GM18526 (cell line): ENCODE results near the gene SLC16A6.

Source experiments
- POLR2A ChIP-seq: IDR thresholded peaks from 3 replicates; pipeline ENCODE4 v1.6.1; 2011; ENCODE audit not compliant: insufficient read length; ENCODE audit errors: extremely low read depth

The SLC16A6 gene

DNA sequence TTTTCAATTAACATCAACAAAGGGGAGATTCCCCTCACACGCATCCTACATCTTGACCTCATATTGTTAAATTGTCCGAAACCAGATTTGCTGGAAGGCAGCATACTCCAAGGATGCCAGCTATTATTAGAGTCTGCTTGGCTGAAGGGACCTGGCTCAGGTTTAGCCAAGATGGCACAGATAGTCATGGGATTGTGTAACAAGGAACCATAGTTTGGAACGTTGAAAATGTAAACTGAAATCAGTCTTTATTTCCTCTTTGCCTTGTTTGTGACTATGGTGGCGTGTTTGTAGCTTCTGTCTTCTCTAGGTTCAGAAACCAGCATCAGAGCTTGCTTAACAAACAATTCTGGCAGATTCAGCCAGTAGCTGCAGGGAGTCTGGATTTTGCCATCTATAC lies 6.3 kb upstream of the SLC16A6 start:
- no peak for TF ChIP-seq POLR2A

DNA sequence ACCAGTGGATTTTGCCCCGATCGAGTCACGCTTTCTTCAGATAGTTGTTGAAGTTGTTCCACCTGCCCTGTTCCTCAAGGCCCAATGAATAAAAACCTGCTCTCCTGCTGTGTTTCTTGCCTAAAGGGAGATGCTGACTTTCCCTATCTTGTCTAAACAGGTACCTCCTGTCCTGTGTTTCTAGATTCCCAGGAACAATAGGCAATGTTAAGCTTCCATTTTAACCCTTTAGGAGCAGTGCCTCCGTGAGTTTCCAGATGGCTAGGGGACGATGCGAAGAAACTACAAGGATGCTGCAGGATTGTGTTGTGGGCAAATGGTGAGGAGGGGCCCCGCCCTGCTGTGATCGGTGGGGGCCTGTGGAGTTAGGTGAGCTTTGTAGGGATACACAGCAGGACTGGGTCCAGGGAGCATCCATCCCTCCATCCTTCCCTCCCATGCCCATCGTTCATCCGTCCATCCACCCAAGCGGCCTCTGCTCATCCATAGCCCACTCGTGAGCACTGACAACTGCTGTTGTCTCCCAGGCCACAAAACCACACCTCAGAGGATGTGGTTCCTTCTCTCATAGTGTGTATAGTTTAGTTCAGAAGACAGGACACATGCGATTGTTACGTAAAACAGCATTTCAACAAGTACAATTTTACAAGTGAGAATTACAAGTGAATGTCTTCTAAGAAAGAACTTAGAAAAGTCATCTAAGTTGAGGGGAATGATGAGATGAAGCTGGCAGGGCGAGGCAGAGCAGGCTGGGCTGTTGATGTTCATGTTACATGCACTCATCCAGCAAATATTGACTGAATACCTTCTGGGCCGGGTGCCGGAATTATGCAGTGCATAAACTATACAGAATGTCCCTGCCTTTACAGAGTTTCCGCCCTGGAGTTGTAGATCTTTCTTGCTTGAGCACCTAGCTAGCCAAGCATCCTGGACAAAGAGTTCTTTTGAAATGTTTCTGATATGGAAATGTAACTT lies 5.6 kb upstream of the SLC16A6 start:
- no peak for TF ChIP-seq POLR2A

DNA sequence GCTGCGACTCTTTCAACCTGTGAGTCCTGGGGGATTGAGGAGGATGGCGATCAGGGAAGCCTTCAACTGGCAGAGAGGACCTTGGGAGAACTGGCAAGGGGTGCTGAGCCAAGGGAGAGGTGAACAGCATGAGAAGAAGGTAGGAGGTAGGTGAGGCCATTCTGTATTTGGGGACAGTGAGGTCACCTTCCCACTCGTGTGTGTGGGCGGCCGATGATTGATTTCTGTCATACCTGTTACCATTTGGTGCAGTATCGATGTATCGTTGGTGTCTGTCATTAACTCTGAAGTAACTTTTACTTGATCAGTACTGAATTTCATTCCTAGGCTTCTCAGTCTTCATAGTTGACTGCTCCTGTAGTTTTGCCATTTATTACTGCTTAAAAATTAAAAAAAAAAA lies 4.2 kb upstream of the SLC16A6 start:
- no peak for TF ChIP-seq POLR2A

DNA sequence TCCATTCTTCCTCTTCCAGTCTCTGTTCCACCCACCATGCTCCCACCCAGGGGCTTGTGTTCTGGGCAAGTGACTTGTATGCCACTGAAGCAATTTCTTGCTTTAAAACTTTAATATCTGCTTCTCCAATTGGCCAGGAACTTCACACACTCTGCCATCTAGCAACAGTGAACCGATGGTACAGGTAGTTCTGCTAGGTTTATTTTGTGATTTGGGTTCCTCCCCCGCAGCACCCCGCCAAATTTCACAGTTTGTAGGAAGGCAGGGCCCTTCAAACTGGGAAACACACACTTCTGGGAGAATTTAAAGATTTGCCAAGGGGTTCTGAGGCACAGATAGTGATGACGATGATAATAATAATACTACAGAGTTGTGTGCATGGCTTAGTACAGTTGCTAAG lies 3.7 kb upstream of the SLC16A6 start:
- TF ChIP-seq POLR2A = no peak

DNA sequence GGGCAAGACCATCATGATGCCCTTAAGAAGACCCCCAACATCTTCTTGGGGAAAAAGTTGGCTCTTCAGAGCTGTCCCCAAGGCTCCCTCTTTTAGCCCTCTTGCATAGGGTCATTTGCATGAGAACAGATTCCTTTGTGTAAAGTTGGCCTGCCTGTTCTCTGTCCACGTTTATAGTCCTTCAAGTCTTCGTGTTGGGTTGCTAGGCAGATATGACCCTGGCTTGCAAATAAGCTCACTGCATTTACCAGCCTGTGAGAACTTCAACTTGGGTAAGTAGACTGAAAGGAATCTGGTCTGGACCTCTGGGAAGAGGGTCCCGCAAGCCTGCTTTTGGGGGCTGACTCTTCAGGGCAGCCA lies 3.2 kb upstream of the SLC16A6 start:
- TF ChIP-seq POLR2A = no peak

DNA sequence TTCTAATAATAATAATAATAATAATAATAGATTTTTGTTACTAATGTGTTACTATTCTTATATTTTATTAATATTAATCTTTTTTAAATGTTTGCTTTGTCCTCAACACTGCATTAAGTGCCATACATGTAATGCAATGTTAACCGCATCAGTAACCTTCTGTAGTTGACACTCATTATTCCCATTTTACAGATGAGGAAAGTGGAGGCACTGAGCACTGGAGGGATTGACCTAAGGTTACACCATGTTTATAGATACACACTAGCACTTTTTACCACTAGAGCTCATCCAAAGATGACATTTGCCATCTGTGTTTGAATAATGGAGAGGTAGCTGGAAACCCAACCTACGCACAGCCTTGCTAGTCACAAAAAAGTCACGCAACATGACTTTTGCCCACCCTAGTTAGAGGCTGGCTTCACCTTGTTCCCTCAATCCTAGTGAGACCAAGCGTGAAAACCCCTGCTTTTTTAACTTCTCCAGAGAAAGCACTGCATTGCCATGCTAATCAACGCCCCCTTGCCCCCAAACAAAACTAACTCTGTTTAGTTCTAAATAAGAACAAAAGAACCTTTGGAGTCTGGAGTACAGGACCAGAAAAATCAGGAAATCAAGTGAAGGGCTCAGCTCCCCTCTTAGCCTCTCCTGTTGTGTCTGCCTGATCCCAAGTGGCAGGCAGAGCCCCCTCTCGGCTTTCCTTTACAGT lies 2.7 kb upstream of the SLC16A6 start:
- TF ChIP-seq POLR2A = no peak

DNA sequence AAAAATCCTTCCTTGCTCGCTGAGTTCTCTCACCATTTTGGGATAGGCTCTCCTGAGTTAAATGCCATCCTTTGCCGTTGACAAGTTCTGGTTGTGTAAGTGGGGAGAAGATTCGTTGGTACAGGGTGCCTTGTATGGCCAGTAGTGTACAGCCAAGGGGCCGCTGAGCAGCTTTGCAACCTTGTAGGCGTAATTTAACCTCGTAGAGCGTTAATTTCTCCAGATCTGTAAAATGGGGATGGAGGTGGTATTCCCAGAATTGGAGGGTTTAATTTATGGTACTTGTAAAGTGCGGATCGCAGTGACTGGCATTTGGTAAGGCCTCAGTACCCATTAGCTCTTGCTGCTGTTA lies 1.7 kb upstream of the SLC16A6 start:
- TF ChIP-seq POLR2A = no peak

DNA sequence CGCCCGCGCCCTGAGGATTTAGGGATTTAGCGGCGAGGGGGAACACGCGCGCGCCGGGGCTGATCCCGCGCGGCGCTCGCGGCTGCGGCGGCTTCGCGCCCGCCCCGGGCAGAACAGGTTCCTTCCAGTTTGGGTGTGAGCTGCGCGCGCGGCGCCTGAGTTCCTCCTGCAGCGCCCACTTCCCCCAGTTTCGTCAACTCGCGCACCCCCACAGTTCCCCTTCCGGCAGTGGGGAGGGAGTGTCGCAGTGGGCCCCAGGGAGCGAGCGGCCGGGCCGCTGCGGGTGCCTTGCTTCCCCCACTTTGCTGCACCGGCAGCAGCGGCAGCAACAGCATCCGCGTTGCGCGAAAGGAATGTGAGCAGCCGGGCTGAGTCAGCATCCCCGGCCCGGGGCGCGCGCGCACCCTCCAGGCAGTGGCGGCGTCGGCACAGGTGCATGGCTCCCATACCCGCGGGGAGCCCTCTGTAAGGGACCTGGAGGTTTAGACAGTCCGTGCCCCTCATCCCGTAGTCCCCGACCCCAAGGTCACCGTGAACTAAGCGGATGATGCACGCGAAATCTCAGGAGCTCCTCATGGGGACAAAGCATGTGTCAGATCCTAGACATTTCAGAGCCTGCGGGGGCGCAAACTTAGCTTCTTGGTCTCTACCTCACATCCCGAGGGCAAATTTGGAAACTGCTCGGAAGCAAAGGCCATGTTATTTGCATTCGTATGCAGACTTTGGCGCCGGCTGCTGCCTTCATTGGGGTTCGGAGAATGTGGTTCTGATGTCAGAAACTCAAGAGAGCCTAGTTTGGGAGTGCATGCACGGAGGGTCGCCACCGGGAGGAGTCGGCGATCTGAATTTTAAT lies 1.1 kb upstream of the SLC16A6 start:
- TF ChIP-seq POLR2A = peak; percentile 89

DNA sequence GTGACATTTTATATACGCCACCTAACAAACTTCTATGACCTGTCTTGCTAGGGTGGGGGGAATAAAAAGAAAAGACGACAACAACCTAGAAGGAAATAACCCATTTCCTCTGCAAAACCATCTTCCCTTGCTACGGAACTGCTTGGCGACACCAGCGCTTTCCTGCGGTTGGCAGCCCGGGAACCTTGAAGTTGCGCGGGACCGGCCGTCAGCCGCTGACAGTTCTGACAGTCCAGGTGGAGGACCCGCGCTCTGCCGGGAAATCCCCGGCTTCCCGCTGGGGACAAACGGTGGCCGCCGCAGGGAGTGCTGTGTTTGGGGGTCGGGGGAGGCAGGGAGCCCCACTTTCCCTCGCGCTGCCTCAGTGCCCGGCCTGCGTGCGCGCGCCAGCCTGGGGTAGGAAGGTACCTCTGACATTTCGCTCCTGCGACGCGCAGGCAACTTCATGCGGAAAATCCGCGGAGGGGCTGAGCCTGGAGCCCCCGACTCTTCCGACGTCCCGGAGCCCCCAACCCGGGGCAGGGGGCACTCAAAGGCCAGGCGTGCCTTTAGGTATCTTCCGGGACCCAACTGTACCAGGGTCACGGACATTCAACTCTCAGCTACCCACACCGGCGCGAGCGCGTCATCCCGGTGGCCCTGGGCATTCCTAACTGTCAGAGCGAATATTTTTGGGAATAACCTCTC lies 516 bp downstream of the SLC16A6 start:
- TF ChIP-seq POLR2A = peak; percentile 30

DNA sequence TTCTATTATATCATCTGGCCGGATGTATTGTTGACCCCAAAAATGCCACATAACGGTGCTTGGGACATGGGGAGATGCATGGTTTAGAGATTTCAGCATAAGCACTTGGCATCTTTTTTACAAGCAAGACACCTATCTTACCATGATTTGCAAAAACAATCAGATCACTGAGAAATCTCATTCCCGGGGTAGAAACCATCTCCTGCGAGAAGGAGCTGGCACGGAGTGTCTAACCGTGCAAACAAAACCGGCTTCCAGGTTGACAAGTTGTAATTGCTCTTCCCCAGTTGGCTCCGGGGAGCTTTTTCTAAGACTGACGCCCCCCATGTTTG lies 1.0 kb downstream of the SLC16A6 start:
- TF ChIP-seq POLR2A = no peak

DNA sequence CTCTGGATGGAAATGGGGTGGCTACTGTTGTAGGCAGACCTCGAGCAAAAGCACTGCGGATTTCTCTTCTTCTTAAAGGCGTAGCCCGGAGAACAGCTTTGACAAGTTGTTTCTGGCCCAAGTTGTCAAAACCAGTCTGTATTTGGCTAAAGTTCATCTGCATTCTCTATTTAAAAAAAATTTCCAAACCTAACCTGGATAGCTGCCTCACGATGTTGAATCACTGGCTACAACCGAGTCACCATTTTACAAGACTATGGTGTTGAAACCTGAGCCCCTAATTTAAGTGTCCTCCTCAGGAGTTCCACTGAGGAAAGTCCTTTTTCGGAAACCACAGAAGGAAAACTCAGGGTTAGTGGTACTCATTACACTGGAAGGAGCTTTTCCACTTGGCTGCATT lies 1.5 kb downstream of the SLC16A6 start:
- no peak for TF ChIP-seq POLR2A

DNA sequence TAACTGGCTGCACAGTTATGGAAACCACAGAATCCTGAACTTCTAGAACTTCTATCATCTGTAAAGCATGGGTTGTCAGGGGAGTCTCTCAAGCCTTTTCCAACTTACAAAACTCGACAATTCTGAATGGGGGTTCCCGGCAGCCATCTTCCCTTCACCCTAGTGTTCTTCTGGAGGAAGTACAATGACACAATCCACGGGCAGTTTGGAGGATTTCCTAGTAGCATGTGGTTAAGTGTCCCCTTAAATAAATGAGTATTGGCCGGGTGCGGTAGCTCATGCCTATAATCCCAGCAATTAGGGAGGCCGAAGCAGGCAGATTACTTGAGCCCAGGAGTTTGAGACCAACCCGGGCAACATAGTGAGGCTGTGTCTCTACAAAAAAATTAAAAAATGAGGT lies 2.1 kb downstream of the SLC16A6 start:
- TF ChIP-seq POLR2A = no peak

DNA sequence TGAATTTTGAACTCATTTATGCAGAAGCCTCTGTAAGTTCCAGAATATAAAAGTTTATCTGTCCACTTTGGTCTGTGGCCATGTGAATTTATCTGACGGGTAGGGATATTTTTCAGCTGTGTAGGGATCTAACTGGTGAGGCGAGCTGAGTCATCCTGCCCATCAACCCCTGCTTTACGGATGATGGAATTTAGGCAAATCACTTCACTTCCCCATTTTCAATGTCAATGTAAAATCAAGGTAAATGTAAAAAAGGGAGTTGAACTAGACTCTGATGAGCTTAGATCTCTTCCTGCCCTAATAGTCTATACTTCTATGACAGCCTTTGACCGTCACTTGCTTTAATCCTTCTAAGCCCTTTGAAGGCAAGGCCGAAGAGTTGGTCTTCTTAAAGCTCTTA lies 2.6 kb downstream of the SLC16A6 start:
- peak; percentile 14 for TF ChIP-seq POLR2A

DNA sequence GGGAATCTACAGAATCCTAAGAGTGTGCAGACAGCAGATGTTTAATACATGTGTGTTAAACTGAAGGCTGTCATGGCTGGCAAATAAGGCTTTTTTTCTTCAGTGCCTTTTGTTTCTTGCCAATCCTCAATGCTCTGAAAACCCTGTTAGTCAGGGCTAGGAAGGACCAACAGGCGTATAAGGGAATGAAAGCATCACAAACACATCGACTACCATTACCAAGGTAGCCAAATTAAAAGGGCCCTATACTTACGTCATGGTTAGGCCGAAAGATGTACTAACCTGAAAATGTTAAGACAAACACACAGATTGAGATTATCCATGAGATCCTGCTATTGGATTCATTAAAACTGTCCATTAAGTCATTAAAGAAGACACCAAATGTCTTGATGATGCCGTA lies 13.1 kb downstream of the SLC16A6 start:
- no peak for TF ChIP-seq POLR2A

DNA sequence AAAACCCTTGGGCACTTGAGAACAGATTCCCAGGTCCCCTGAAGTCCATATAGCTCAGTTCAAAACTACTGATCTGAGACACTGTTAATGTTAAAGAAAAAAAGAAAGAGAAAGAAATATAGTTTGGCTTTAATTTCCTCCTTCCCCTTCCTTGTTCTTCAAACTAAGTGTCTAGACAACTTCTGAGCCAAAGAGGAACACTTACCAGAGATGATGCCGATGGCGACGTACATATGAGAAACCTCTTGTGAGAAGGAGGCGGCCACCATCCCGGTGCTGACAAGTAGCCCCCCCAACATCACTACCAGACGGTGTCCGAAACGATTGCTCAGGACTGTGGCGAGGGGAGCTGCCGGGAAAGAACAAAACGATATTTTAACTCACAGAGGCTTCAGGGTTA lies 17.2 kb downstream of the SLC16A6 start:
- no peak for TF ChIP-seq POLR2A
